ENCODE measurements around the gene CELSR2.
"Not testable (repeated sequence)": the region's sequence is repeated elsewhere in the genome, so short reads cannot be mapped to it uniquely, and the experiment has no call there.

The CELSR2 gene

DNA sequence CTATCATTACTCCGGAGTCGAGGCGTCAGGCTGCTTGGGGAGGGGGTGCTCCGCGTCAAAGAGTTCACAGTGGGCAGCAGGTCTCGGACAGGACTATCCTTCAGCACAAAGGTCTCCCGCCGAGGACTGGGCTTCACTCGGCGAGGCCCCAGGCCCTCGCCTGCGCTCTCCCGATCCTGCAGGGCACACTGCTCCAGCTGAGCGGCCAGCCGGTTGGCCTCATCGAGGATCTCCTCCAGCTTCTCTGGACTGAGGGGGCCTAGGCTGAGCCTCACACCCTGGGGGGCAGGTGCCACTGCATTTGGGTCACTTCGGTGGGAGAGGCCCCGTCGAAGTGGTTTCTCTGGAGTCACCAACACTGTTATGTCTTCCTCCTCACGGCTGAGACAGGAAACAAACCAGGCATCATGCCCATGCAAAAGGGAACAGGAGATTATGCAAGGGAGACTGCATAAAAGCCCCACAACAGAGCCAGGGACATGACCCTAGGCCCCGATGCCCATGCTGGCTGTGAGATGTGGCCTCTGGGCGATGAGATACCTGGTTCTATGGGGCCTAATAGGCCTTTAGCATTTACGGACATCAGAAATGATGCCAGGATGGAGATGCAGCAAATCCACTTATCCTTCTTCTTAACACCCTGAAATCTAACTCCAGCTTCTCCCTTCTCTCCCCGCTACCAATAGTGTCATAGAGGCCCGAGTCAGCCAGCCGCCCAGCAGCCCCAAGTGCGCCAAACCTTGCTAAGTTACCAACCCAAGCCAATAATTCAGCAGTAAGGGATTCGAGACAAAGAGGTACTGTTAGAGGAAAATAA is 32.5 kb downstream of the CELSR2 start:
- DNase-seq: peak; percentile 48 to 55

GRCh38 chr1:109282497-109282951 is 33.2 kb downstream of the CELSR2 start:
- DNase-seq: no peak

DNA sequence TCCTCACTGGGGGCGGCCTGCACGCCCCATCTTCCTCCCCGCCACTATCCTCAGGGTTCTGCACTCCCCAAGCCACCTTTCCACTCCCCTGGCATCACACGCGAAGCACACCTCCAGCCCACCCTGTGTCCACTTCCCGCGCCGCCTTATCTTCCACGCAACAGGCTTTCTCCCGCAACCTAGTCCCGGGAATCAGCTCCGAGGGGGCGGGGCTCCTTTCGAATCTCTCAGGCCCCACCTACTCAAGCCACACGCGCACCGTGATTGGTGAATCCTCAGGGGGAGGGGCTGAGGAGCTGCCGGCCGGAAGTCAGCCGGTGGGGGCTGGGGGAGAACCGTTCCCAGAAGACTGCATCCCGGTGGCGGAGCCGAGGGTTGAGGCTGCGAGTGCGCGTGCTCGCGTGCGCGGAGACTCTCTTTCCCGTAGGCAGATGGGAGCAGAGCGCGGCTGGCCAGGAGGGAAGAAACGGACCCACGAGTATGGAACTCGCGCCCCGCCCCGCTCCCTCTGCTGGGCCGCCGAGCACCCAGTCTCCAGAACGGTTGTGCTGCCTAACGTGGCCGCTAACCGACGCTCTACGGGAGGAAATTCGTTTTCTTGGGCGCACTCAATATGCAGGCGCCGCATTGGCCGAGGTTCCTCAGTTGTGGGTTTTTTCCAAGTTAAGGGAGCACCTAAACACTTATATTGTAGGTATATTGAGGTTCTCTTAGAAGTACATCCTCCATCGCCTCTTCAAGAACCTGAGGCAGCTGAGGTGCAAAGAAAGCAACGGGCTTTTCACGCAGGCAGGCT is 33.8 kb downstream of the CELSR2 start, which contains the start of gene PSRC1:
Gene PSRC1 (minus strand): TSS at position 194 of the 796 bp plus-strand sequence.
- DNase-seq: peak; percentile 90 to 94

DNA sequence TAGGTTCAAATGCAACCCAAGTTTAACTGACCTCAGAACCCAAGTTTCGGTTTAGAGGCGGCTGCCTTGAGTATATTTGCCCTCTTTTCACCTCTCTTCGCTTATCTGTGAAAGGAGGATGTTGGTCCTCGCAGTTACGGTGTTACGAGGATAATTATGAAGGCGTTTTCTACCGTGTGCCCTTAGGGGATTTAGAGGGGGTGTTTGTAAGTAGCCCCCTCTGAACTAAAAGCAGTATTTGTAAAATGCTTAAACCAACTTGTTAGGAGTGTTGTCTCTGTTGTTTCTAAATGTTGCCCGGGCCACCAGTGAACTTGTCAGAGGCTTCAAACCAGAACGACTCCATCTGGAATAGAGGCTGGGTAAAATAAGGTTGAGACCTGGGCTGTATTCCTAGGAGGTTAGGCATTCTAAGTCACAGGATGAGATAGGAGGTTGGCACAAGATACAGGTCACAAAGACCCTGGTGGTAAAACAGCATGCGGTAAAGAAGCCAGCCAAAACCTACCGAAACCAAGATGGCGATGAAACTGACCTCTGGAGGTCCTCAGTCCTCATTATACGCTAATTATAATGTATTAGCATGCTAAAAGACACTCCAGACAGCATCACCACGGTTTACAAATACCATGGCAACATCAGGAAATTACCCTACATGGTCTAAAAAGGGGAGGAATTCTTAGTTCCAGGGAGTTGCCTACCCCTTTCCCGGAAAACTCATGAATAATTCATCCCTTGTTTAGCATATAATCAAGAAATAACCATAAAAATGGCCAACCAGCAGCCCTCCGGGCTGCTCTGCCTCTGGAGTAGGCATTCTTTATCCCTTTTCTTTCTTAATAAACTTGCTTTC is 34.6 kb downstream of the CELSR2 start:
- no peak for DNase-seq

GRCh38 chr1:109286762-109287161 is 37.4 kb downstream of the CELSR2 start:
- not testable (repeated sequence) for DNase-seq

GRCh38 chr1:109290137-109290536 is 40.8 kb downstream of the CELSR2 start:
- no peak for DNase-seq

GRCh38 chr1:109290998-109291397 is 41.7 kb downstream of the CELSR2 start:
- DNase-seq: peak; percentile 56 to 57

DNA sequence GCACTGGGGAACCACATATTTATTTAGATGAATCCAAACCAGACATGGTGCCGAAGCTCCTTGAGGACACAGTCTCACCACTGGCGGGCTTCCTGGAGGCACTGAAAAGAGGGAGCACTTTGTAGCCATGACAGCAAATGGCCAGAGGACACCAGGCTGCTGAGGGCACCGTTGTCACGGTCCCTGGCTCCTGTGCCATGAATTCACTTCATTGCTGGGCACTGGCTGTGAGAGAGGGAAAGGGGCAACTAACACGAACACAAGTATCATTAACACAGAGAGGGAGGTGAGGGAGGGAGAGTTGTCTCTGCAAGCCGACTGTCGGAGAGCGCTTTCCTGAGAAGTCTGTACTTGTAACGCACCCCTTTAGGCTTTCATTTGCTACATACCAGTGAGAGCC is 43.0 kb downstream of the CELSR2 start:
- DNase-seq: no peak

GRCh38 chr1:109293026-109293425 is 43.7 kb downstream of the CELSR2 start:
- no peak for DNase-seq

GRCh38 chr1:109294481-109294880 is 45.1 kb downstream of the CELSR2 start:
- DNase-seq: no peak

GRCh38 chr1:109295712-109296415 is 46.5 kb downstream of the CELSR2 start:
- DNase-seq: no peak

DNA sequence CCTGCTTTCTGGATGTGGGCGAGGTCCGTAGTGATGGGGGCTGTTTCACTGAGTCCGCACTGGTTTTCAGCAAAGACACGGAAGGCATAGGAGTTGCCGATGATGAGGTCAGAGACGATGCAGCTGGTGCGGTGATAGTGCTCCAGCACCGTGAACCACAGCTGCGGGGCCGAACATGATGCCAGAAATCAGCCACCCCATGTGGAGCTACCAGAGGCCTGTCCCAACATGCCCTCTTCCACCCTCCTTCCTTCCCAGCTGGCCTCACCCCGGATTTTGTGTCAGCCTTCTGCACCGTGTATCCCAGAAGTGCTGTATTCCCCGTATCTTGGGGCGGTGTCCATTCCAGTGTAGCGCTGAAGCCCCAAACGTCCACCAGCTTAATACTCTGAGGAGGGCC is 47.4 kb downstream of the CELSR2 start:
- no peak for DNase-seq

- DNase-seq: peak; percentile 67 to 69
Observed at GRCh38 chr1:109298666-109299557, 49.6 kb downstream of the CELSR2 start.

DNA sequence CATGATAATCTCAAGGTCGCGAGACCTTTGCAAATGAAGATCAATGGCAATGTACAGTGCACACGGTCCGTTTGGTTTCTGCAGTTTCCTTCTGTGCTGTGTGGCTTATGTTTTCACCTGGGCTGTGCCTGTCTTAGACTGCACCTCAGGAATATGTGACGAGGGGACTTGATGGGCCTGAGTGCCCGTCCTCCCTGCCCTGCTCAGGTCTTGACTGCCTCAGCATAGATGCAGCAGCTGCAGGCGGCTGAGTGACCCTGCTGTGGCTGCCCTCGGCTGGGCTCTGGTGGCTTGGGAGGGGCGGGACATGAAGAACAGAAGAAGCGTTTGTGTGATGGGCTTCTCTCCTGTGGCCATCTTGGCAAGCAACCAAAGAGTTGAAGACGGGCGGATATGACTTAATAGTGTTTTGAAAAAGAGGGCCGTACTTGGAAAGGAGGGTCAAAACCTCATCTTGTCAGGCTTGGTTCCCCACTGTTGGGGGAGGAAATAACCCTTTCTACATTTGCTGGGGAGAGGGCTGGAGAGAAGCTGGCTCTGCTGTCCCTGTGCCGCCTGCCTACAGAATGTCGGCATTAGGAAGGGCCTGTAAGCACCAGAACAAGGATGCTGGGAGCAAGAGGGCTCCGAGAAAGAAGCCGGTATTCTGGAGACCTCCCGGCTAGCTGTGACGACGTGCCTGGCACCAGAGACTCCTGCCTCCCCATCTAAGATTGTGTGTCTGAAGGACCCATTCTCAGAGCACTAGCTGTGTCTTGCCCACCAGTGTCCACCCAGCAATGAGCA is 50.4 kb downstream of the CELSR2 start:
- no peak for DNase-seq

DNA sequence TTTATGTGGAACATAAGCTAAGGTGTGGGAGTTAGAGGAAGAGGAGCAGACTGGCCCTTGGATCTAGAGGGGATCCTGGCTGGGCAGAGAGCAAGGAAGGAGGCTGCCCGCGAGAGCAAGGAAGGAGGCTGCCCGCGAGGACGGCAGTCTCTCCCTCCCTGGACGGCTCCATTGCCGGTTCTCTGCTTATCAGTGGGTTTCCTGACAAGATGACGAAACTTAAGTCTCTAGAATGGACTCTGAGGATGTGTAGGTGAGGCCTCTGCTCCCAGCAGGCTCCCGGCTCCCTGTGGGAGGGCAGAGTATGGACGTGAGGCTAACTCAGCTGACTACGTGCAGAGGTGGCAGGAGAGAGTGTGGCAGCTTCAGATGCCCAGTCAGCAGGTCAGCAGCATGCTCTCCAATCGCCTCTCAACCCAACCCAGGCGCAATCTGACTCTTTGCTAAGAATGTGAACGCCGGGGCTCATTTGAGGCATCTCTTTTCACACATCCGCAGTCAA is 51.4 kb downstream of the CELSR2 start:
- DNase-seq: no peak

DNA sequence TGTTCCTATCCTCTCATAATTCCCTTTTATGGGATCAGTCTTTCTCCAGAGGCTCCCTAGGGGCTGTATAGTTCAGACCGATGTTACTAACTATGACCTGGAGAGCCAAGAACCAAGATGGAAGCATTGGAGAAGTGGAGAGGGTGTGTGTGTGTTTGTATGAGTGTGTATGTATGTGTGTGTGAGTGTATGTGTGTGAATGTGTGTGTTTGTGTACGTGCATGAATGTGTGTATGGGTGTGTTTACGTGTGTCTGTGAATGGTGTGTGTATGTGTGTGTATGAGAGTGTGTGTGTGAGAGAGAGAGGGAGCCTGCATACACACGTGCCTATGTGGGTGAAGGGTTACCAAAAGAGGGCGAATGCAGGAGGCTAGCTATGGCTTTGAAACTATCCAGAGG is 52.5 kb downstream of the CELSR2 start:
- DNase-seq: no peak

DNA sequence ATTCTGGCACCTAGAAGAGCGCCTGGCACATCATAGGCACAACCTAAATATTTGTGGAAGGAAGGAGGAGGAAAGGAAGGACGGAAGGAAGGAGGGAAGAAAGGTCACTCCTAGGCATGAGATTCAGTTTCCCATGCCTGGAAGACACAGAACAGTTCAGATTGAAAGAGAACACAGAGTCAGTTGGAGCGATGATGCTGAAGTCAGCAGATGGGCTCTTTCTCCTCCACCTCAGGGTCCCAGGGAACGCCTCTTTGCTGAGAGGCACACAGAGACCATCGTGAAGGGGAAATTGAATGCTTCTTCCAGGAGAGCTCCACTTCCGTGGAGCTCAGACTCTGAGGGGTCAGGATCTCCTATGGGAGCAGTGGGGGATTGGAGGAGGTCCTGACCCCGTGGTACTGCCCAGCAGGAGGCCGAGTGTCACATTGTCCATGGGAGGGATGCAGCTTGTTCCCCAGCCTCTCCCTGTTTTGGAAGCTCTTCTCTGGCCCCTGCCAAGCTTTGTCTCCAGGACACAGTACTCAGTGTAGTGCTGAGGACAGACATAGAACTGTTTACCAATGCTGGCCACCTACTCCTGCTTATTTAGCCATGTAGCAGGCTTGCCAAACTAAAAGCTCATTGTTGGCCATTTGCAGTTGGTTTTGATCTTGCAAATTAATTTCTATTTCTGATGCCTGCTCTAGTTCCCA is 55.0 kb downstream of the CELSR2 start:
- no peak for DNase-seq

- not testable (repeated sequence) for DNase-seq
Observed at GRCh38 chr1:109305991-109306390, 56.7 kb downstream of the CELSR2 start.

- no peak for DNase-seq
Observed at GRCh38 chr1:109306832-109307273, 57.5 kb downstream of the CELSR2 start, which contains the start of gene MYBPHL. Gene MYBPHL, minus strand, starts transcription at chr1:109307011. Its CDS starts 20 bp downstream, at chr1:109306991.

All from inflammatory macrophage treated with lipopolysaccharide for 1 hour (primary cell).